Astrocyte (in vitro differentiated cells and primary cell): Measurements from ENCODE around the gene SCYGR1.

ENCODE experiments used
- EZH2 ChIP-seq: IDR thresholded peaks from 2 replicates; pipeline ENCODE4 v1.6.1; 2012; ENCODE audit warnings: mild to moderate bottlenecking, low read length, inconsistent platforms; ENCODE audit not compliant: insufficient read depth
- TF ChIP-seq, protein P1 (sequence below): IDR thresholded peaks from 2 replicates; pipeline ENCODE4 v1.5.1; 2011; ENCODE audit warnings: low read depth, mild to moderate bottlenecking, inconsistent platforms, low read length, moderate library complexity; ENCODE audit not compliant: insufficient read depth

- TF ChIP-seq, protein P1, sequence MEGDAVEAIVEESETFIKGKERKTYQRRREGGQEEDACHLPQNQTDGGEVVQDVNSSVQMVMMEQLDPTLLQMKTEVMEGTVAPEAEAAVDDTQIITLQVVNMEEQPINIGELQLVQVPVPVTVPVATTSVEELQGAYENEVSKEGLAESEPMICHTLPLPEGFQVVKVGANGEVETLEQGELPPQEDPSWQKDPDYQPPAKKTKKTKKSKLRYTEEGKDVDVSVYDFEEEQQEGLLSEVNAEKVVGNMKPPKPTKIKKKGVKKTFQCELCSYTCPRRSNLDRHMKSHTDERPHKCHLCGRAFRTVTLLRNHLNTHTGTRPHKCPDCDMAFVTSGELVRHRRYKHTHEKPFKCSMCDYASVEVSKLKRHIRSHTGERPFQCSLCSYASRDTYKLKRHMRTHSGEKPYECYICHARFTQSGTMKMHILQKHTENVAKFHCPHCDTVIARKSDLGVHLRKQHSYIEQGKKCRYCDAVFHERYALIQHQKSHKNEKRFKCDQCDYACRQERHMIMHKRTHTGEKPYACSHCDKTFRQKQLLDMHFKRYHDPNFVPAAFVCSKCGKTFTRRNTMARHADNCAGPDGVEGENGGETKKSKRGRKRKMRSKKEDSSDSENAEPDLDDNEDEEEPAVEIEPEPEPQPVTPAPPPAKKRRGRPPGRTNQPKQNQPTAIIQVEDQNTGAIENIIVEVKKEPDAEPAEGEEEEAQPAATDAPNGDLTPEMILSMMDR: no peak
- no peak for TF ChIP-seq EZH2
Observed at GRCh38 chr2:227367427-227367795, 20.3 kb downstream of the SCYGR1 start.
